ENCODE measurements around the gene MEF2C. TPM values are rescaled to one million over a fixed set of nuclear protein-coding genes. Genes with fewer than 3 reads are reported as not detected.

Gene MEF2C
- total RNA-seq, 1 donor from 2014 or later = 20.5 TPM

DNA sequence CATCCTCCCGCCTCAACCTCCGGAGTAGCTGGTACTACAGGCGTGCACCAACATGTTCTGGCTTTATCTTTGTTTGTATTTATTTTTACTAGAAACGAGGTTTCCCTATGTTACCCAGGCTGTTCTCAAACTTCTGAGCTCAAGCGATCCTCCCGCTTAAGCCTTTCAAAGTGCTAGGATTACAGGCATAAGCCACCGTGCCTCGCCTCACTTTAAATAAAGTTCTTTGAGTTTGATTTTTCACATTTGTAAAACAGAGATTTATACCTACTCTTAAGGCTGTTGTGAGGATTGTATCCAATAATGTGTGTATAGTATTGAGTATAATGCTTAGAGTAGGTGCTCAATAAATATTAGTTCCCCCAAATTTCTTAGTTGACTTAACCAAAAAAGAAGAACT lies 75.7 kb downstream of the MEF2C start:
- TF ChIP-seq EZH2 (IDR thresholded peaks at IDR 0.05; ENCODE audit: insufficient read depth, low read length) = no peak
- TF ChIP-seq, protein P1, sequence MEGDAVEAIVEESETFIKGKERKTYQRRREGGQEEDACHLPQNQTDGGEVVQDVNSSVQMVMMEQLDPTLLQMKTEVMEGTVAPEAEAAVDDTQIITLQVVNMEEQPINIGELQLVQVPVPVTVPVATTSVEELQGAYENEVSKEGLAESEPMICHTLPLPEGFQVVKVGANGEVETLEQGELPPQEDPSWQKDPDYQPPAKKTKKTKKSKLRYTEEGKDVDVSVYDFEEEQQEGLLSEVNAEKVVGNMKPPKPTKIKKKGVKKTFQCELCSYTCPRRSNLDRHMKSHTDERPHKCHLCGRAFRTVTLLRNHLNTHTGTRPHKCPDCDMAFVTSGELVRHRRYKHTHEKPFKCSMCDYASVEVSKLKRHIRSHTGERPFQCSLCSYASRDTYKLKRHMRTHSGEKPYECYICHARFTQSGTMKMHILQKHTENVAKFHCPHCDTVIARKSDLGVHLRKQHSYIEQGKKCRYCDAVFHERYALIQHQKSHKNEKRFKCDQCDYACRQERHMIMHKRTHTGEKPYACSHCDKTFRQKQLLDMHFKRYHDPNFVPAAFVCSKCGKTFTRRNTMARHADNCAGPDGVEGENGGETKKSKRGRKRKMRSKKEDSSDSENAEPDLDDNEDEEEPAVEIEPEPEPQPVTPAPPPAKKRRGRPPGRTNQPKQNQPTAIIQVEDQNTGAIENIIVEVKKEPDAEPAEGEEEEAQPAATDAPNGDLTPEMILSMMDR (IDR thresholded peaks at IDR 0.05; ENCODE audit: insufficient read depth, low read depth, low read length) = no peak
- no peaks in the 10 kb centered on the region for H3K4me1 ChIP-seq (ENCODE audit: insufficient read depth, low read length)
- no peak for DNase-seq (ENCODE audit: low read depth)
- Mint-ChIP-seq H3K27ac (ENCODE audit: unreplicated experiment) (no peak overlapping the region), H3K4me1 (ENCODE audit: low read depth, unreplicated experiment) (peaks cover 4% of the 10 kb centered on the region), H3K27me3 (ENCODE audit: low read depth, unreplicated experiment) (no peaks in the 10 kb centered on the region), H3K36me3 (ENCODE audit: low read depth, unreplicated experiment) (no peaks in the 10 kb centered on the region), H3K9me3 (ENCODE audit: unreplicated experiment) (no peaks in the 10 kb centered on the region), H3K4me3 (ENCODE audit: unreplicated experiment) (no peak overlapping the region)
- no peaks in the 10 kb centered on the region for H3K27me3 ChIP-seq (ENCODE audit: insufficient read depth, low read length)
- H3K36me3 ChIP-seq (ENCODE audit: insufficient read depth, low read length) = no peaks in the 10 kb centered on the region
- H4K20me1 ChIP-seq (ENCODE audit: insufficient read depth, low read length) = no peaks in the 10 kb centered on the region
- H3K27ac ChIP-seq (ENCODE audit: low read depth, low read length) = no peak overlapping the region
- H3K4me2 ChIP-seq (ENCODE audit: low read length) = no peak overlapping the region
- H3K4me3 ChIP-seq (ENCODE audit: insufficient read depth, low read depth, low read length) = no peak overlapping the region
- no peak overlapping the region for H2AFZ ChIP-seq (ENCODE audit: low read depth, low read length)
- H3K79me2 ChIP-seq (ENCODE audit: insufficient read depth, low read length) = no peaks in the 10 kb centered on the region
- no peak for FAIRE-seq
- no peak overlapping the region for H3K9ac ChIP-seq (ENCODE audit: low read length)
- H3K9me3 ChIP-seq (ENCODE audit: insufficient read depth, low read depth, low read length) = no peaks in the 10 kb centered on the region

DNA sequence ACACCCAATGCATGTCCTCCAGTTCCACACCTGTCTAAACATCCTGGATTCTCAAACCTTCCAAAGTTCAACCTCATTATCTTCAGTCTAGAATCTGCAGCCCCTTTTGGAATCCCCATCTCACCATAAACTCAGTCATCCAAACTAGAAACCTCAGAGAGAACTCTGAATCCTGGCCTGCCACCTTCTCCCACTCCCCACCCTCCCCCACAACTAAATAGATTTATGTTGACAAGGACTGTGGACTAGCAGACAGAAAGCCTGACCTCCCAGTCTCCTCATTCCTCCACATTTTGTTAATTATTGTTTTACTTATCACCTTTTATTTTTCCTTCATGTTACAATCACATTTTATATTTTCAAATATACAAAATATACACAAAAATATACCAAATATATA lies 76.6 kb downstream of the MEF2C start:
- Histone ChIP-seq H3K27ac (ENCODE audit: low read depth, low read length) (no peak overlapping the region), H3K4me1 (ENCODE audit: insufficient read depth, low read length) (no peaks in the 10 kb centered on the region), H3K9me3 (ENCODE audit: insufficient read depth, low read depth, low read length) (no peaks in the 10 kb centered on the region), H3K9ac (ENCODE audit: low read length) (no peak overlapping the region), H3K4me2 (ENCODE audit: low read length) (no peak overlapping the region), H2AFZ (ENCODE audit: low read depth, low read length) (no peak overlapping the region), H3K79me2 (ENCODE audit: insufficient read depth, low read length) (no peaks in the 10 kb centered on the region), H3K27me3 (ENCODE audit: insufficient read depth, low read length) (no peaks in the 10 kb centered on the region), H4K20me1 (ENCODE audit: insufficient read depth, low read length) (no peaks in the 10 kb centered on the region), H3K36me3 (ENCODE audit: insufficient read depth, low read length) (no peaks in the 10 kb centered on the region), H3K4me3 (ENCODE audit: insufficient read depth, low read depth, low read length) (no peak overlapping the region)
- FAIRE-seq (no peak), DNase-seq (ENCODE audit: low read depth) (no peak)
- TF ChIP-seq EZH2 (IDR thresholded peaks at IDR 0.05; ENCODE audit: insufficient read depth, low read length) = no peak
- H3K27me3 Mint-ChIP-seq (ENCODE audit: low read depth, unreplicated experiment) = no peaks in the 10 kb centered on the region
- H3K9me3 Mint-ChIP-seq (ENCODE audit: unreplicated experiment) = no peaks in the 10 kb centered on the region
- no peak overlapping the region for H3K4me3 Mint-ChIP-seq (ENCODE audit: unreplicated experiment)
- peaks cover 4% of the 10 kb centered on the region for H3K36me3 Mint-ChIP-seq (ENCODE audit: low read depth, unreplicated experiment)
- peaks cover 4% of the 10 kb centered on the region for H3K4me1 Mint-ChIP-seq (ENCODE audit: low read depth, unreplicated experiment)
- H3K27ac Mint-ChIP-seq (ENCODE audit: unreplicated experiment) = no peak overlapping the region

DNA sequence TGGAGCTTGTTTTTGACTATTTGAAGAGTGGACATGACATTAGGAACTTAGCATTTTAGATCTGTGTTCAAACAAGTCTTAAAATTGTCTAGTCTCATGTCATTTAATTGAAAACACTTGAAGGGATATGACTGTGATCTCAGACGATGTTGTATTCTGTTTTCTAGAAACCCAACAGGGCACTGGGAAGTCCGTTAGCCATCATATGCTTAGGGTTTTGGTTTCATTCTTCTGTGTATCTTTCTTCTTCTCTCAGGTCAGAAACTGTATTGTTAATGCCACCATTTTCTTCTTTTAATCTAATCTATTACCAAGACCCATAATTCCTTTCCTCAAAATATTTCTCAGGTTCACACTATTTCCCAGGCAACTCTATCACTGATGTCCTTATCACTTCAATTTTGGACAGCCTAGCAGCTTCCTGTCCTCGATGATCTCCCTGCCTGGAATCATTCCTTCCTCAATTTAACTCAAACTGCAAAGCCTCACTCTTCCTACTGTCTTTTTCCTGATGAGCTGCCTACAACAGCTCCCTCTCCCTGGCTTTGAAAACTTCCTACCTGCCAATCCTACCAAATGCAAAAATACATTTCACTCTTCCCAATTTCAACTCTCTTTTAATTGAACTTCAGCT lies 77.7 kb downstream of the MEF2C start:
- peaks cover 5% of the 10 kb centered on the region for H3K4me1 Mint-ChIP-seq (ENCODE audit: low read depth, unreplicated experiment)
- H3K36me3 Mint-ChIP-seq (ENCODE audit: low read depth, unreplicated experiment) = peaks cover 4% of the 10 kb centered on the region
- Histone ChIP-seq H4K20me1 (ENCODE audit: insufficient read depth, low read length) (no peaks in the 10 kb centered on the region), H3K9me3 (ENCODE audit: insufficient read depth, low read depth, low read length) (no peaks in the 10 kb centered on the region), H3K4me3 (ENCODE audit: insufficient read depth, low read depth, low read length) (no peak overlapping the region), H3K4me1 (ENCODE audit: insufficient read depth, low read length) (no peaks in the 10 kb centered on the region), H2AFZ (ENCODE audit: low read depth, low read length) (no peak overlapping the region), H3K79me2 (ENCODE audit: insufficient read depth, low read length) (no peaks in the 10 kb centered on the region), H3K4me2 (ENCODE audit: low read length) (no peak overlapping the region), H3K27me3 (ENCODE audit: insufficient read depth, low read length) (no peaks in the 10 kb centered on the region), H3K36me3 (ENCODE audit: insufficient read depth, low read length) (no peaks in the 10 kb centered on the region), H3K9ac (ENCODE audit: low read length) (no peak overlapping the region), H3K27ac (ENCODE audit: low read depth, low read length) (no peak overlapping the region)
- H3K9me3 Mint-ChIP-seq (ENCODE audit: unreplicated experiment) = no peaks in the 10 kb centered on the region
- no peak for DNase-seq (ENCODE audit: low read depth)
- H3K27ac Mint-ChIP-seq (ENCODE audit: unreplicated experiment) = no peak overlapping the region
- H3K27me3 Mint-ChIP-seq (ENCODE audit: low read depth, unreplicated experiment) = no peaks in the 10 kb centered on the region
- no peak for FAIRE-seq
- no peak overlapping the region for H3K4me3 Mint-ChIP-seq (ENCODE audit: unreplicated experiment)
- no peak for TF ChIP-seq EZH2 (IDR thresholded peaks at IDR 0.05; ENCODE audit: insufficient read depth, low read length)
- TF ChIP-seq, protein P1 (IDR thresholded peaks at IDR 0.05; ENCODE audit: insufficient read depth, low read depth, low read length) = no peak
